Ovary (tissue), 3 donors: ENCODE measurements around the gene SLC6A6.

ENCODE experiments used
- CTCF ChIP-seq, 3 donors: fragments of 450-650 bp in 2 of 3; fragments of 200-600 bp in 1 of 3; IDR thresholded peaks; one replicate each; pipeline versions ENCODE4 v1.5.1 to v1.8.0; 2016 to 2022; ENCODE audit warnings: antibody characterized with exemption in 3 of 3, mild to moderate bottlenecking in 1 of 3
- POLR2A ChIP-seq: fragments of 450-650 bp; IDR thresholded peaks from one replicate; pipeline ENCODE4 v1.6.1; 2017; ENCODE audit warnings: antibody characterized with exemption, mild to moderate bottlenecking, moderate library complexity
- donor health status: DM: no; HTN: no; CAD: no.

GRCh38 chr3:14441240-14441919 is 39.0 kb downstream of the SLC6A6 start:
- TF ChIP-seq CTCF (IDR thresholded peaks at IDR 0.05) (no peak), POLR2A (no peak)
